Lower leg skin (tissue), 4 donors: Measurements from ENCODE around the gene ZNF101. TPM values are rescaled to one million over a fixed set of nuclear protein-coding genes. Genes with fewer than 3 reads are reported as not detected.

Experiments
- DNase-seq, 2 donors: peaks; one replicate each; pipeline ENCODE4 v3.0.0-alpha.2; 2019; ENCODE audit warnings: low spot score in 2 of 2
- H3K4me3 ChIP-seq: fragments of 200-600 bp; sonication (generic); 2 replicates; pipeline ENCODE4 v1.5.1; 2017; ENCODE audit warnings: mild to moderate bottlenecking, low read depth; ENCODE audit not compliant: poor library complexity, severe bottlenecking
- POLR2A ChIP-seq, 2 donors: fragments of 450-650 bp; IDR thresholded peaks; one replicate each; pipeline ENCODE4 v1.6.1; 2016 to 2017; ENCODE audit warnings: antibody characterized with exemption in 2 of 2, mild to moderate bottlenecking in 1 of 2, moderate library complexity in 1 of 2
- WGBS, 2 donors: methylation state at CpG; one replicate each; pipeline ENCODE4 v1.1.5; 2018; 5-methylcytosine and 5-hydroxymethylcytosine counted together
- intact Hi-C: fragments of 100-400 bp; cut with DNase I; formaldehyde crosslinking; loops from one replicate; pipeline ENCODE4 v1.15.0; 2023; ENCODE audit warnings: low total_unique reads
- total RNA-seq, 4 donors: library from RNA; depleted of rRNA; stranded (reverse); fragments of >200 nt; gene quantifications; one replicate each; pipeline ENCODE4 v1.1.0, GENCODE V29; 2016
- TF ChIP-seq, protein P1 (sequence below), 3 donors: fragments of 450-650 bp; IDR thresholded peaks; one replicate each; pipeline ENCODE4 v1.5.1; 2016; ENCODE audit warnings: antibody characterized with exemption in 3 of 3, mild to moderate bottlenecking in 3 of 3, moderate library complexity in 2 of 3

ZNF101 gene
- total RNA-seq, 4 donors from 2014 or later: 4.5 to 18.6 (median 7.2) TPM

DNA sequence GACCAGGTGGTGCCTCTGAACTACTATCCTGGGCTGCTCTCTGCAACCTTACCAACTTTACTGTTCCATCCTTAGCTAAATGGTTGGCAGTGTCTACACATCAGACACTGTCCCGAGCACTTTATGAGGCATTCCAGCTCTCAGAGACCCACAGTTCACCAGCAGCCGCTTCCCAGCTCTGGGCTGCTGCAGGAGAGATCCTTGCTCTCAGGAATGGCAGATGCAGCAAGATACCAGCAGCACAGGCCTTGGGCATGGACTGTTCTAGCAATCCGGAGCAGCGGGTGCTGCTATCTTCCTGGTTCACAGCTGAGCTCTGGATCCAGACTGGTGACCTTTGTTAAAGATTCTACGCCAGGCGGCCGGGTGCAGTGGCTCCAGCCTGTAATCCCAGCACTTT, 37.3 kb upstream of the ZNF101 start:
- no peak for DNase-seq
- intact Hi-C loops: no loop called here
- H3K4me3 ChIP-seq: no peak overlapping the region
- TF ChIP-seq, protein P1, sequence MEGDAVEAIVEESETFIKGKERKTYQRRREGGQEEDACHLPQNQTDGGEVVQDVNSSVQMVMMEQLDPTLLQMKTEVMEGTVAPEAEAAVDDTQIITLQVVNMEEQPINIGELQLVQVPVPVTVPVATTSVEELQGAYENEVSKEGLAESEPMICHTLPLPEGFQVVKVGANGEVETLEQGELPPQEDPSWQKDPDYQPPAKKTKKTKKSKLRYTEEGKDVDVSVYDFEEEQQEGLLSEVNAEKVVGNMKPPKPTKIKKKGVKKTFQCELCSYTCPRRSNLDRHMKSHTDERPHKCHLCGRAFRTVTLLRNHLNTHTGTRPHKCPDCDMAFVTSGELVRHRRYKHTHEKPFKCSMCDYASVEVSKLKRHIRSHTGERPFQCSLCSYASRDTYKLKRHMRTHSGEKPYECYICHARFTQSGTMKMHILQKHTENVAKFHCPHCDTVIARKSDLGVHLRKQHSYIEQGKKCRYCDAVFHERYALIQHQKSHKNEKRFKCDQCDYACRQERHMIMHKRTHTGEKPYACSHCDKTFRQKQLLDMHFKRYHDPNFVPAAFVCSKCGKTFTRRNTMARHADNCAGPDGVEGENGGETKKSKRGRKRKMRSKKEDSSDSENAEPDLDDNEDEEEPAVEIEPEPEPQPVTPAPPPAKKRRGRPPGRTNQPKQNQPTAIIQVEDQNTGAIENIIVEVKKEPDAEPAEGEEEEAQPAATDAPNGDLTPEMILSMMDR (IDR thresholded peaks at IDR 0.05): no peak
- TF ChIP-seq POLR2A (IDR thresholded peaks at IDR 0.05): no peak
- 88 to 91% methylated on average over 7 of the region's 7 CpGs for WGBS, 2 donors

DNA sequence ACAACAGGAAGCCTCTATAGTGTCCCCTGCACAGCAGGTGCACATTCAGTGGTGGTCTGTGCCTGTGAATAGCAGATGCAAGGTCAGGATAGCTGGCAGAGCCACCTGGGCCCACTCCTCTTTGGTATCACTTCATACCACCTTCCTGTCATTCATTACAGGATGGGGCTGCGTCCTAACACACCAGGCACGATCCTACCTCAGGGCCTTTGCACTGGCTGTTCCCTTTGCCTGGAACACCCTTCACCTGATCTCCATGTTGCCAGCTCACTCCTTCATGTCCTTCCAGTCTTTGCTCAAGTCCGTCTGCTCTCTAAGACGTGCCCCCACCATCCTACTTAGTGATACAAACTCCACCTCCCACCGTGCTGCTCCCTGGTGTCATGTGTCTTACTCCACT, 36.0 kb upstream of the ZNF101 start:
- no peak overlapping the region for H3K4me3 ChIP-seq
- DNase-seq: no peak
- intact Hi-C loops: no loop called here
- 83 to 91% methylated on average over 5 of the region's 5 CpGs for WGBS, 2 donors
- TF ChIP-seq, protein P1 (IDR thresholded peaks at IDR 0.05): no peak
- no peak for TF ChIP-seq POLR2A (IDR thresholded peaks at IDR 0.05)

DNA sequence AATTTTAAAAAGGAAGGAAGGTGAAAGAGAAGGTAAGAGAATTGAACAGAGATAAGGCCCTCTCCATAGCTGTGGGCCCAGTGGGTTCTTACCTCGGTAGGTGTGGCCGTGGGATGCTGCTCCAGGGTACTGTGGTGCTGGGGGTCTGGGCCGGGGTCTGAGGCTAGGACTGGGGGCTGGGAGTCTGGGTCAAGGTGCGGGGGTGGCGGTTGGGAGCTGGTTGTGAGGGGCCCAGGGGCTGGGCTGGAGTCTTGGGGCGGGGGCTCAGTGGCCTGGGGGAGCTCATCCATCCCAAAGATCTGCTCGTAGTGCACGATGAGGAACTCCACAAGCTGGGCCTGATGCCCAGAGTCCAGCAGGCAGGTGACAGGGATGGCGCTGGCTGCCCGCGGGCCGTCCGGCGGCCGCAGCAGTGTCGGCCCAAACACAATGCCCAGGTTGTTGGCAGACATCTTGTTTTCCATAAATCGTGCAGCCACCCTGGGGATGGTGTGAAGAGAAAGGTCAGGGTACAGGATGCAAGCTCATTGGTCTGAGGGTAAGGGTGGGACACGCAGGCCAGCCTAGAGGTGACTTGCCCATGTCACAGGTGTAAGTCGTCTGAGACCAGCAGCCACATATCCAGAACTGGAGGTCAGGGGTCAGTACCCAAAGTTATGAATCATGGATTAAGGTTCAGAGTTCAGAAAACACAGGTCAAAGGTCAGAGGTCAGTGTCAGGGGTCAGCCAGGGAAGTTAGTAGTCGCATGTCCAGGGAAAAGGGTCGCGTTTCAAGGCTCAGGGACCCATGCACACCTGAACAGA, 34.7 kb upstream of the ZNF101 start:
- intact Hi-C loops: no loop called here
- WGBS, 2 donors: 92 to 94% methylated on average over 22 of the region's 22 CpGs
- no peak for DNase-seq
- no peak for TF ChIP-seq POLR2A (IDR thresholded peaks at IDR 0.05)
- TF ChIP-seq, protein P1 (IDR thresholded peaks at IDR 0.05): no peak
- H3K4me3 ChIP-seq: no peak overlapping the region

- H3K4me3 ChIP-seq: no peak overlapping the region
- no peak for DNase-seq
- WGBS, 2 donors: 92 to 95% methylated on average over 36 of the region's 36 CpGs
- intact Hi-C loops: no loop called here
- no peak for TF ChIP-seq POLR2A (IDR thresholded peaks at IDR 0.05)
- TF ChIP-seq, protein P1 (IDR thresholded peaks at IDR 0.05): no peak
Observed at GRCh38 chr19:19634516-19635312, 33.9 kb upstream of the ZNF101 start.

DNA sequence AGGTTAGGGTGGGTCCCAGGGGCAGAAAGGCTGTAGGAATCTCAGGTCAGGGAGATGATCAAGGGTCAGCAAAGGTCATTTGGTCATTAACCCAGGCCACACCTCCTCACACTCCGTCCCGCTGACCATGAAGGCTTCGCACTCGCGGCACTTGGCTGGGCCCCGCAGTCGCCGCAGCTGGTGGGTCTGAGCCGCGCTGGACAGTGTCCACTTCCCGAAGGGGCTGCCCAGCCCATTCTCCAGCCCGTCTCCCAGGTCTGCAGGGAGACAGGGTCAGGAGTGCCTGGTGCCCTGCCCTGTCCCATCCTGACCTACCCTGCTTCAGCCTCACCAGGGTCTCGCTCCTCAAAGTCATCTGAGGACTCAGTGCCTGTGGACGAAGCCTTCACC, 33.3 kb upstream of the ZNF101 start:
- no peak for DNase-seq
- WGBS, 2 donors: 95 to 97% methylated on average over 14 of the region's 14 CpGs
- TF ChIP-seq, protein P1 (IDR thresholded peaks at IDR 0.05): no peak
- no peak for TF ChIP-seq POLR2A (IDR thresholded peaks at IDR 0.05)
- no peak overlapping the region for H3K4me3 ChIP-seq
- intact Hi-C loops: no loop called here
